HepG2 (cell line): Measurements from ENCODE around the gene COBLL1. TPM values are rescaled to one million over a fixed set of nuclear protein-coding genes. Genes with fewer than 3 reads are reported as not detected.

ENCODE experiments used
- AHR ChIP-seq: IDR thresholded peaks from 2 replicates; pipeline ENCODE4 v1.6.1; 2018; ENCODE audit warnings: missing genetic modification reagents, missing compliant biosample characterization
- CEBPB ChIP-seq: IDR thresholded peaks from 2 replicates; pipeline ENCODE4 v1.6.1; 2011; ENCODE audit warnings: low read depth, low read length, improper control_type of control experiment, borderline replicate concordance
- ELF4 ChIP-seq: sonication (generic); formaldehyde crosslinking; IDR thresholded peaks from 2 replicates; pipeline ENCODE4 v1.5.0; 2020; ENCODE audit warnings: missing genetic modification reagents, mild to moderate bottlenecking, moderate library complexity, borderline replicate concordance
- ETV5 ChIP-seq: IDR thresholded peaks from 2 replicates; pipeline ENCODE4 v1.6.1; 2018; ENCODE audit warnings: missing biosample characterization, missing genetic modification reagents, inconsistent platforms, borderline replicate concordance
- GTF2F1 ChIP-seq: fragments of 150-350 bp; IDR thresholded peaks from 2 replicates; pipeline ENCODE4 v1.6.1; 2014; ENCODE audit warnings: low read length
- HDAC2 ChIP-seq: sonication (generic); formaldehyde crosslinking; IDR thresholded peaks from 2 replicates; pipeline ENCODE4 v1.4.0; 2020; ENCODE audit warnings: missing genetic modification reagents
- HIVEP1 ChIP-seq: sonication (generic); formaldehyde crosslinking; IDR thresholded peaks from 2 replicates; pipeline ENCODE4 v1.4.0; 2020; ENCODE audit warnings: mild to moderate bottlenecking, missing genetic modification reagents
- HOXD1 ChIP-seq: sonication (generic); formaldehyde crosslinking; IDR thresholded peaks from 2 replicates; pipeline ENCODE4 v1.5.0; 2020; ENCODE audit warnings: missing genetic modification reagents
- KAT2B ChIP-seq: fragments of 150-350 bp; IDR thresholded peaks from 2 replicates; pipeline ENCODE4 v1.6.1; 2014; ENCODE audit warnings: low read depth, low read length, borderline replicate concordance
- KDM1A ChIP-seq: IDR thresholded peaks from 2 replicates; pipeline ENCODE4 v1.6.1; 2016; ENCODE audit warnings: missing compliant biosample characterization
- NRL ChIP-seq: sonication (generic); formaldehyde crosslinking; IDR thresholded peaks from 2 replicates; pipeline ENCODE4 v1.5.0; 2020; ENCODE audit warnings: missing genetic modification reagents, mild to moderate bottlenecking, moderate library complexity, borderline replicate concordance
- RXRB ChIP-seq: IDR thresholded peaks from 2 replicates; pipeline ENCODE4 v1.6.1; 2016; ENCODE audit warnings: borderline replicate concordance, missing genetic modification reagents, missing compliant biosample characterization
- SIX1 ChIP-seq: sonication (generic); formaldehyde crosslinking; IDR thresholded peaks from 2 replicates; pipeline ENCODE4 v1.4.0; 2020; ENCODE audit warnings: missing genetic modification reagents, borderline replicate concordance
- TAF15 ChIP-seq: fragments of 200-400 bp; formaldehyde crosslinking; IDR thresholded peaks from one replicate; pipeline ENCODE4 v1.6.1; 2018; ENCODE audit warnings: mild to moderate bottlenecking, low read depth, low read length; ENCODE audit not compliant: poor library complexity, severe bottlenecking
- ZNF232 ChIP-seq: sonication (generic); formaldehyde crosslinking; IDR thresholded peaks from 2 replicates; pipeline ENCODE4 v1.4.0; 2020; ENCODE audit warnings: missing genetic modification reagents, borderline replicate concordance
- ZNF335 ChIP-seq: sonication (generic); formaldehyde crosslinking; IDR thresholded peaks from 2 replicates; pipeline ENCODE4 v1.4.0; 2020; ENCODE audit warnings: missing genetic modification reagents
- polyA plus RNA-seq, 8 experiments: library from polyadenylated mRNA; depleted of rRNA in 3 of 8; stranded (reverse) in 7 of 8; unstranded in 1 of 8; fragments of >200 nt; fragmentation: Illumina TruSeq in 4 of 8; extraction: Trizol in 4 of 8; gene quantifications; 2 replicates each; pipeline versions ENCODE4 v1.2.1 to v1.2.3, GENCODE V29; 2011 to 2016; ENCODE audit warnings: low read depth in 4 of 8, missing spikeins in 1 of 8, mixed read lengths in 1 of 8; ENCODE audit not compliant: insufficient read depth in 1 of 8
- total RNA-seq, 5 experiments: library from RNA; depleted of rRNA; stranded (reverse); fragments of >200 nt; fragmentation: Illumina TruSeq; extraction: Trizol; gene quantifications; 2 replicates each; pipeline ENCODE4 v1.2.3, GENCODE V29; 2016; ENCODE audit warnings: low read depth in 1 of 5
- TF ChIP-seq, protein P1 (sequence below), 2 experiments: sonication (generic) in 1 of 2; formaldehyde crosslinking in 1 of 2; IDR thresholded peaks; 2 replicates each; pipeline versions ENCODE4 v1.4.0 to v1.6.1; 2018 to 2020; ENCODE audit warnings: missing genetic modification reagents in 2 of 2, borderline replicate concordance in 1 of 2, low read depth in 1 of 2, mild to moderate bottlenecking in 1 of 2, missing biosample characterization in 1 of 2
- TF ChIP-seq, protein P2 (sequence below): sonication (generic); formaldehyde crosslinking; IDR thresholded peaks from 2 replicates; pipeline ENCODE4 v1.8.0; 2022; ENCODE audit warnings: mild to moderate bottlenecking, missing genetic modification reagents, moderate library complexity
- TF ChIP-seq, protein P3 (sequence below): sonication (generic); formaldehyde crosslinking; IDR thresholded peaks from 2 replicates; pipeline ENCODE4 v1.5.0; 2020; ENCODE audit warnings: missing genetic modification reagents
- TF ChIP-seq, protein P4 (sequence below): sonication (generic); formaldehyde crosslinking; IDR thresholded peaks from 2 replicates; pipeline ENCODE4 v1.5.1; 2020; ENCODE audit warnings: missing genetic modification reagents, mild to moderate bottlenecking, borderline replicate concordance
- TF ChIP-seq, protein P5 (sequence below): sonication (generic); formaldehyde crosslinking; IDR thresholded peaks from 2 replicates; pipeline ENCODE4 v1.5.0; 2020; ENCODE audit warnings: missing genetic modification reagents

Gene COBLL1
- total and polyA plus RNA-seq, 2 of the 13 experiments (the other 11 are each of a cell fraction or from before 2014, with no cell fraction given): 32.6 to 86.8 TPM

DNA sequence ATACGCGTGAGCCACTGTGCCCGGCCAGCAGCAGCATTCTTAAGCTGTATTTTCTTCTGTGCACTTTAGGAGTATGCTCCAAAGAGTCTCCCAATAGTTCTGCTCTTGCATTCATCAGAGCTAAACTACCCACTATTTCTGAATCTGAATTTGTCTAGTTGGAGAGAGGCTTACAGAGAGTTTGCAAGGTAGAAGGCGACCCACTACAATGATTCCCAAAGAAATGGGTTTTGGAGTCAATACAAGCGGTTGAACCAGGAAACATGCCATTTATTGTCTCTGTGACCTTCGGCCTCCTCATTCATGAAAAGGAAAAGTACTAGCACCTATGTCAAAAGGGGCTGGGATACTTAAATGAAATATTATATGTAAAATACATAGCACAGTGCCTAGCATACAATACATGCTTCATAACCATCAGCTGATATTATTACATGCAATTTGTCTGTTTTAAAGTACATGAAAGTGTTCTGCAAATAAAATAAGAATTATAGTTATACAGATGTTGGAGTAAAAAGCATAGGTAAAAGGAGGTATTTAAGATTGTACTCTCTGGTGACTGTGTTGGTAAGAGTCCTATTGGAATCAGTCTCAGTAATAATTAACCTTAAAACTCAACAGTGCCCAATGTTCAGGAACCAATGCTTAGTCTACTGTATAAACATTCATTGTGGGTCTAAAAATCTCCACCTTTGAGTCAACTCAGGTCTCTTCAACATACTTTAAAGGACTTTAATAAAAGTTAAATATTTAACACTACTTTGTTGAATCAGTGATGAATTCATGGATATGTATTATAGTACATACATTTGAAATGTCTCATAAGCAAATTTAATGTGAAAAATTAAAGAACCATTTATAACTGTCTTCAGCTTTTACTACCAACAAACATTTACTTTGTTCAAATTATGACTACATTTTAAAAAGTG lies 130.5 kb downstream of the COBLL1 start (continued):
- TF ChIP-seq, protein P1, sequence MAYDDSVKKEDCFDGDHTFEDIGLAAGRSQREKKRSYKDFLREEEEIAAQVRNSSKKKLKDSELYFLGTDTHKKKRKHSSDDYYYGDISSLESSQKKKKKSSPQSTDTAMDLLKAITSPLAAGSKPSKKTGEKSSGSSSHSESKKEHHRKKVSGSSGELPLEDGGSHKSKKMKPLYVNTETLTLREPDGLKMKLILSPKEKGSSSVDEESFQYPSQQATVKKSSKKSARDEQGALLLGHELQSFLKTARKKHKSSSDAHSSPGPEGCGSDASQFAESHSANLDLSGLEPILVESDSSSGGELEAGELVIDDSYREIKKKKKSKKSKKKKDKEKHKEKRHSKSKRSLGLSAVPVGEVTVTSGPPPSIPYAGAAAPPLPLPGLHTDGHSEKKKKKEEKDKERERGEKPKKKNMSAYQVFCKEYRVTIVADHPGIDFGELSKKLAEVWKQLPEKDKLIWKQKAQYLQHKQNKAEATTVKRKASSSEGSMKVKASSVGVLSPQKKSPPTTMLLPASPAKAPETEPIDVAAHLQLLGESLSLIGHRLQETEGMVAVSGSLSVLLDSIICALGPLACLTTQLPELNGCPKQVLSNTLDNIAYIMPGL (CRISPR knock-in tag; IDR thresholded peaks at IDR 0.05; ENCODE audit: borderline replicate concordance in 1 of 2, low read depth in 1 of 2): no peak
- TF ChIP-seq TAF15 (no peak), CEBPB (no peak), KDM1A (CRISPR knock-in tag) (no peak), RXRB (CRISPR knock-in tag) (peak; percentile 65; the same call in 1 of the 2 replicates), HDAC2 (CRISPR knock-in tag) (peak; percentile 28; the same call in 1 of the 2 replicates), AHR (CRISPR knock-in tag) (no peak), HOXD1 (CRISPR knock-in tag) (no peak), ZNF335 (CRISPR knock-in tag) (peak; percentile 35; the same call in 1 of the 2 replicates), HIVEP1 (CRISPR knock-in tag) (no peak), SIX1 (CRISPR knock-in tag) (peak; percentile 16; the same call in 1 of the 2 replicates), ETV5 (CRISPR knock-in tag) (peak; percentile 37; the same call in 1 of the 2 replicates), ZNF232 (CRISPR knock-in tag) (no peak), KAT2B (no peak), ELF4 (CRISPR knock-in tag) (no peak), GTF2F1 (no peak), NRL (CRISPR knock-in tag) (no peak)
- TF ChIP-seq, protein P2, sequence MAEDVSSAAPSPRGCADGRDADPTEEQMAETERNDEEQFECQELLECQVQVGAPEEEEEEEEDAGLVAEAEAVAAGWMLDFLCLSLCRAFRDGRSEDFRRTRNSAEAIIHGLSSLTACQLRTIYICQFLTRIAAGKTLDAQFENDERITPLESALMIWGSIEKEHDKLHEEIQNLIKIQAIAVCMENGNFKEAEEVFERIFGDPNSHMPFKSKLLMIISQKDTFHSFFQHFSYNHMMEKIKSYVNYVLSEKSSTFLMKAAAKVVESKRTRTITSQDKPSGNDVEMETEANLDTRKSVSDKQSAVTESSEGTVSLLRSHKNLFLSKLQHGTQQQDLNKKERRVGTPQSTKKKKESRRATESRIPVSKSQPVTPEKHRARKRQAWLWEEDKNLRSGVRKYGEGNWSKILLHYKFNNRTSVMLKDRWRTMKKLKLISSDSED (CRISPR knock-in tag): no peak
- TF ChIP-seq, protein P3, sequence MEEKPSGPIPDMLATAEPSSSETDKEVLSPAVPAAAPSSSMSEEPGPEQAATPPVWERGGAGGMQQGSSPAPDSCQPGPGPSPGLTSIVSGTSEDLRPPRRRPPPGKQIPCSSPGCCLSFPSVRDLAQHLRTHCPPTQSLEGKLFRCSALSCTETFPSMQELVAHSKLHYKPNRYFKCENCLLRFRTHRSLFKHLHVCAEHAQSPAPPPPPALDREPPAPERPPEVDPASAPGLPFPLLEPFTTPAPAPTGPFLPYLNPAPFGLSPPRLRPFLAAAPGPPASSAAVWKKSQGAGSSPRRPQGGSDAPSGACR: no peak; the same call in 1 of the 2 replicates
- TF ChIP-seq, protein P4, sequence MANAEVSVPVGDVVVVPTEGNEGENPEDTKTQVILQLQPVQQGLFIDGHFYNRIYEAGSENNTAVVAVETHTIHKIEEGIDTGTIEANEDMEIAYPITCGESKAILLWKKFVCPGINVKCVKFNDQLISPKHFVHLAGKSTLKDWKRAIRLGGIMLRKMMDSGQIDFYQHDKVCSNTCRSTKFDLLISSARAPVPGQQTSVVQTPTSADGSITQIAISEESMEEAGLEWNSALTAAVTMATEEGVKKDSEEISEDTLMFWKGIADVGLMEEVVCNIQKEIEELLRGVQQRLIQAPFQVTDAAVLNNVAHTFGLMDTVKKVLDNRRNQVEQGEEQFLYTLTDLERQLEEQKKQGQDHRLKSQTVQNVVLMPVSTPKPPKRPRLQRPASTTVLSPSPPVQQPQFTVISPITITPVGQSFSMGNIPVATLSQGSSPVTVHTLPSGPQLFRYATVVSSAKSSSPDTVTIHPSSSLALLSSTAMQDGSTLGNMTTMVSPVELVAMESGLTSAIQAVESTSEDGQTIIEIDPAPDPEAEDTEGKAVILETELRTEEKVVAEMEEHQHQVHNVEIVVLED: no peak
- TF ChIP-seq, protein P5, sequence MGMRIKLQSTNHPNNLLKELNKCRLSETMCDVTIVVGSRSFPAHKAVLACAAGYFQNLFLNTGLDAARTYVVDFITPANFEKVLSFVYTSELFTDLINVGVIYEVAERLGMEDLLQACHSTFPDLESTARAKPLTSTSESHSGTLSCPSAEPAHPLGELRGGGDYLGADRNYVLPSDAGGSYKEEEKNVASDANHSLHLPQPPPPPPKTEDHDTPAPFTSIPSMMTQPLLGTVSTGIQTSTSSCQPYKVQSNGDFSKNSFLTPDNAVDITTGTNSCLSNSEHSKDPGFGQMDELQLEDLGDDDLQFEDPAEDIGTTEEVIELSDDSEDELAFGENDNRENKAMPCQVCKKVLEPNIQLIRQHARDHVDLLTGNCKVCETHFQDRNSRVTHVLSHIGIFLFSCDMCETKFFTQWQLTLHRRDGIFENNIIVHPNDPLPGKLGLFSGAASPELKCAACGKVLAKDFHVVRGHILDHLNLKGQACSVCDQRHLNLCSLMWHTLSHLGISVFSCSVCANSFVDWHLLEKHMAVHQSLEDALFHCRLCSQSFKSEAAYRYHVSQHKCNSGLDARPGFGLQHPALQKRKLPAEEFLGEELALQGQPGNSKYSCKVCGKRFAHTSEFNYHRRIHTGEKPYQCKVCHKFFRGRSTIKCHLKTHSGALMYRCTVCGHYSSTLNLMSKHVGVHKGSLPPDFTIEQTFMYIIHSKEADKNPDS (CRISPR knock-in tag): 0 out of 2 replicates have a peak, but pooled peaks have one; percentile 25
